Right atrium auricular region (tissue), 2 donors: ENCODE measurements around the gene OR7G3. TPM values are rescaled to one million over a fixed set of nuclear protein-coding genes. Genes with fewer than 3 reads are reported as not detected.

Source experiments
- DNase-seq: peaks from one replicate; pipeline ENCODE4 v3.0.0-alpha.2; 2019; ENCODE audit warnings: low spot score
- H3K27ac ChIP-seq, 2 donors: fragments of 200-600 bp; sonication (generic); 1 replicate in 1 of 2; 2 replicates in 1 of 2; pipeline ENCODE4 v1.5.1; 2016 to 2019
- H3K27me3 ChIP-seq, 2 donors: fragments of 200-600 bp; sonication (generic); one replicate each; pipeline versions ENCODE4 v1.5.1 to v1.6.0; 2017 to 2019
- H3K36me3 ChIP-seq: fragments of 200-600 bp; sonication (generic); one replicate; pipeline ENCODE4 v1.5.1; 2016
- H3K4me1 ChIP-seq, 2 donors: fragments of 200-600 bp; sonication (generic); one replicate each; pipeline versions ENCODE4 v1.5.1 to v1.6.0; 2017 to 2019
- H3K4me3 ChIP-seq, 2 donors: fragments of 200-600 bp; sonication (generic); 1 replicate in 1 of 2; 2 replicates in 1 of 2; pipeline ENCODE4 v1.5.1; 2017 to 2019; ENCODE audit warnings: mild to moderate bottlenecking in 1 of 2, moderate library complexity in 1 of 2
- H3K9me3 ChIP-seq, 2 donors: fragments of 200-600 bp; sonication (generic); one replicate each; pipeline ENCODE4 v1.5.1; 2019
- CTCF ChIP-seq, 2 donors: fragments of 200-600 bp; sonication (generic); IDR thresholded peaks; one replicate each; pipeline ENCODE4 v1.5.1; 2019; ENCODE audit warnings: antibody characterized with exemption in 2 of 2
- total RNA-seq, 2 donors: library from RNA; depleted of rRNA; stranded (reverse); fragments of >200 nt; gene quantifications; one replicate each; pipeline ENCODE4 v1.1.0, GENCODE V29; 2016

OR7G3 gene
- total RNA-seq, 2 donors from 2014 or later, result not detected

- no peaks in the 10 kb centered on the region for H3K9me3 ChIP-seq
- no peak overlapping the region for H3K4me3 ChIP-seq
- no peaks in the 10 kb centered on the region for H3K27me3 ChIP-seq
- no peaks in the 10 kb centered on the region for H3K4me1 ChIP-seq
- H3K27ac ChIP-seq, result no peak overlapping the region
- H3K36me3 ChIP-seq, result no peaks in the 10 kb centered on the region
- DNase-seq, result no peak
- TF ChIP-seq CTCF (IDR thresholded peaks at IDR 0.05), result no peak
Observed at GRCh38 chr19:9132422-9132821, 5.7 kb upstream of the OR7G3 start.

GRCh38 chr19:9130965-9131364 is 4.2 kb upstream of the OR7G3 start:
- Histone ChIP-seq H3K27me3 (no peaks in the 10 kb centered on the region), H3K4me1 (no peaks in the 10 kb centered on the region), H3K9me3 (no peaks in the 10 kb centered on the region), H3K4me3 (no peak overlapping the region), H3K27ac (no peak overlapping the region), H3K36me3 (no peaks in the 10 kb centered on the region)
- DNase-seq, result no peak
- TF ChIP-seq CTCF (IDR thresholded peaks at IDR 0.05), result no peak

DNA sequence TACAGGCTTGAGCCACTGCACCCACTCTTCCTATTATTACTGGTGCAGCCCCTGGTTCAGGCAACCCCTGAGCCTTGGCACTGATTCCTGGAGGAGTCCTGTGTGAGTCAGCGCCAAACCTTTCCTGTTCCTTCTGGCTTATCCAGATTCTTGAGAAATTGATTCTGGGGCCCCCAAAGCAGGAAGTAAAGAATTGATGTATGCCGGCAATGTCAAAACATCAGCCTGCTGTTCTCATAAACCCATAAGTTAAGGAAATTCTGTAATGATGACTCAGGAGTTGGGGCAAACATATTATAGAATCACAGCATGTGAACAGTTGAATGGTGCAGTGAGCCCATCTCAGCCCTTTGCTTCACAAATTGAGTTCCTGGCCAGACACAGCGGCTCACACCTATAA is 1.4 kb upstream of the OR7G3 start:
- no peaks in the 10 kb centered on the region for H3K9me3 ChIP-seq
- H3K4me3 ChIP-seq, result no peak overlapping the region
- H3K27ac ChIP-seq, result no peak overlapping the region
- DNase-seq, result no peak
- TF ChIP-seq CTCF (IDR thresholded peaks at IDR 0.05), result no peak
- H3K36me3 ChIP-seq, result no peaks in the 10 kb centered on the region
- no peaks in the 10 kb centered on the region for H3K27me3 ChIP-seq
- no peaks in the 10 kb centered on the region for H3K4me1 ChIP-seq

DNA sequence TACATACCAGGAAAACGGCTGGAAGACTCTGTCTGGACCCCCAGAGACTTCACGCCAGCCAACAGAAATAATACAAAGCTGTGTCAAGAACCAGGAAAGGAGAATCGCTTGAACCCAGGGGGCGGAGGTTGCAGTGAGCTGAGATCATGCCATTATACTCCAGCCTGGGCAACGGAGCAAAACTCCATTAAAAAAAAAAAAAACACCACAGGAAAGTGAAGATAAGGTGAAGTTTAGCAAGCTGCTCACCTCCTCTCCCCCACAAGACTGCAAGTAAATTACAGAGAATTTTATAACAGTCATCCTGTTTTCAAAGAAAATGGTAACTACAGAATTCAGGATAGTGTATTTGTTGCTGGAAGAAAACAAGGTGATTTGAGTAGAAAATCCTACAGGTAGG is 10.2 kb downstream of the OR7G3 start:
- Histone ChIP-seq H3K27ac (no peak overlapping the region), H3K4me3 (no peak overlapping the region), H3K4me1 (no peaks in the 10 kb centered on the region), H3K36me3 (no peaks in the 10 kb centered on the region), H3K9me3 (no peaks in the 10 kb centered on the region), H3K27me3 (no peaks in the 10 kb centered on the region)
- no peak for DNase-seq
- no peak for TF ChIP-seq CTCF (IDR thresholded peaks at IDR 0.05)

DNA sequence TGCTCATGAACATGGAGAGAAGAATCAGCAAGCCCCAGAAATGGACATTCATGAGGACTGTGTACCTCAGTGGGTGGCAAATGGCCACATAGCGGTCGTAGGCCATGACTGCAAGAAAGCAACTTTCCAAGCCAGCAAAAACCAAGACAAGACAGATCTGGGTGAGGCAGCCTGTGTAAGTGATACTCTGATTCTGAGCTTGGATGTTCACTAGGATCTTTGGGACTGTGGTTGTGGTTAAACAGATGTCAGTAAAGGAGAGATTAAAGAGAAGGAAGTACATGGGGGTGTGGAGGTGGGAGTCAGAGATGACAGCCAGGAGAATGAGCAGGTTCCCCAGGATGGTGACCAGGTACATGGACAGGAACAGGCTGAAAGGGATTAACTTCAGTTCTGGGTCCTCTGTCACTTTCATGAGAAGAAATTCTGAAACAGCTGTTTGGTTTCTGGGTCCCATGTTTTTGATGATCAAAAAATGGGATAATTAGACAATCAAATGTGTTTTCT is 11.4 kb downstream of the OR7G3 start, which contains the start of gene OR7G1:
TSS of gene OR7G1 (minus strand) at position 457 of the 507 bp plus-strand sequence. CDS start at position 457, 0 bp downstream.
- H3K36me3 ChIP-seq, result no peaks in the 10 kb centered on the region
- no peak within 1 kb of the TSS for H3K4me3 ChIP-seq
- H3K4me1 ChIP-seq, result no peaks in the 10 kb centered on the region
- TF ChIP-seq CTCF (IDR thresholded peaks at IDR 0.05), result no peak
- no peaks in the 10 kb centered on the region for H3K27me3 ChIP-seq
- DNase-seq, result no peak
- H3K27ac ChIP-seq, result no peak within 1 kb of the TSS
- H3K9me3 ChIP-seq, result no peaks in the 10 kb centered on the region

DNA sequence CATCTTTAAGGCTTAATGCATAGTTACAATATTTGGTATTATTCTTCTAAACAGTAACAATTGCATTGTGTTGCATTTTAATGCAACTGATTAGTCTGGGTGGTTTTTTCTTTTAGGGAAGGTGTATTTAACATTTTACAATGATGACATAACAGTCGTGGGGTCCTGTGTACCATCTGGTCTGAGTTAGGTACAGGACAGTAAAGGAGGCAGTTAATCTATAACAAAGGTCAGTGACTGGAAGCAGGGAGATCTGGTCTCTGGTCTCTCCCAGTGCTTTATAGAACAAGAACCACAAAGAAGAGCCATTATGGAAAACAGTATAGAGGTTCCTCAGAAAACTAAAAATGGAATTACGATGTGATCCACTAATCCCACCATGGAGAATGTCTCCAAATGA is 16.8 kb downstream of the OR7G3 start:
- TF ChIP-seq CTCF (IDR thresholded peaks at IDR 0.05), result no peak
- Histone ChIP-seq H3K4me1 (no peaks in the 10 kb centered on the region), H3K27ac (no peak overlapping the region), H3K27me3 (no peaks in the 10 kb centered on the region), H3K9me3 (no peaks in the 10 kb centered on the region), H3K36me3 (no peaks in the 10 kb centered on the region), H3K4me3 (no peak overlapping the region)
- no peak for DNase-seq
